Kidney capillary endothelial cell (primary cell): Measurements from ENCODE around the gene LIN37.
A peak's percentile ranks its signal among the peaks of the same experiment; 100 is the strongest.
"Not testable (repeated sequence)": the region's sequence is repeated elsewhere in the genome, so short reads cannot be mapped to it uniquely, and the experiment has no call there.

Experiments used
- DNase-seq: peaks from one replicate; pipeline ENCODE4 v3.0.0-alpha.2; 2018; ENCODE audit warnings: low spot score

Gene LIN37

GRCh38 chr19:35753634-35754369, 5.4 kb downstream of the LIN37 start:
- DNase-seq, result no peak

DNA sequence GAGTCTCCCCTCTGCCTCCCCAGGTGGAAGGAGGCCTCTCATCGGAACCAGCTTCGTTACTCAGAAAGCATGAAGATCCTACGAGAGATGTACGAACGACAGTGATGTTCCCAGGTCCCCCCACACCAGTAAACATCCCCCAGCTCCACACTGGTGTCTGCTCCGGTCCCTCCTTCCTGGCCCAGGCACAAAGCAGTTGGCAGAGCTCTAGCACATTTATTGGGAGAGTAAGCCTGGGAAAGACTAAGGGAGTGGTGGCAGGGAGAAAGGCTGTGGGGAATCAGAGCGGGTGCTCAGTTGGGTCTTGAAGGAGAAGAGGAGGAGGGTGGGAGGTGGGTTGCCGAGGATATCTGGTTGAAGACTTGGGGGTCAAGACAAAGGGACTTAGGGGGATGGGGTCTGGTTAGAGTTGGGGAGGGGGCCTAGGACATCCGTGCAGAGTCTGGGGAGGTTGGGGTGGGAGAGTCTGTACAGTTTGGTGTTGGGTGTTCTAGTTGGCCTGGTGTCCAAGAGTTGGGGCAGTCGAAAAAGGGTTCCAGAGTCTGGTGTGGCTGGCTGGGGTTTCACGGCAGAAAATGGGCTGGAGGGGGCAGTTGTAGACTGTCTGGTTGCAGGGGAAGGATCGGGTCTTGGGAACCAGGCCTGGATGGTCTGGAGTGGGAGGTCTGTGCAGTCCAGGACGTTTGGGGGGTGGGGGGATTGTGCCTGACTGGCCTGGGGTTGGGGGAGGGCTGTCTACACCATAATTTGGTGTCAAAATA, 6.2 kb downstream of the LIN37 start:
- no peak for DNase-seq

DNA sequence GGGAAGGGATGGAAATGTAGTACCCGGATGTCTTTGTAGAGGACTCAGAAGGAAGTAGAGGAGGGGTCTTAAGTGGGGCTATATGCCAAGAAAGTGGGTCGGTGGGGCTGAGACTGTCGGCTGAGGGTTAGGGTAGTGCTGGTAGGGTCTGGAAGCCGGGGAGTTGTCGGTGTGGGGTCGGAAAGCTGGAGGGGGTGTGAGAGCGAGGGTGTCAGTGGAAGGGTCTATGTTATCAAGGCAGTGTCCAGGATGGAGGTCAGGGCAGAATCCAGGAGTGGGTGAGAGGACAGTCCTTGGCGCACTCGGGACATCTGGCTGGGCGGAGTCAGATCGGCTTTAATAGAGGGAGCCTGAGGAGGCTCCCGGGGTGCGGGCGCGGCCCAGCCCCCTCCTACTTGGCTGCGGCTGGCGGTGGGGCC, 6.8 kb downstream of the LIN37 start:
- DNase-seq, result no peak

DNA sequence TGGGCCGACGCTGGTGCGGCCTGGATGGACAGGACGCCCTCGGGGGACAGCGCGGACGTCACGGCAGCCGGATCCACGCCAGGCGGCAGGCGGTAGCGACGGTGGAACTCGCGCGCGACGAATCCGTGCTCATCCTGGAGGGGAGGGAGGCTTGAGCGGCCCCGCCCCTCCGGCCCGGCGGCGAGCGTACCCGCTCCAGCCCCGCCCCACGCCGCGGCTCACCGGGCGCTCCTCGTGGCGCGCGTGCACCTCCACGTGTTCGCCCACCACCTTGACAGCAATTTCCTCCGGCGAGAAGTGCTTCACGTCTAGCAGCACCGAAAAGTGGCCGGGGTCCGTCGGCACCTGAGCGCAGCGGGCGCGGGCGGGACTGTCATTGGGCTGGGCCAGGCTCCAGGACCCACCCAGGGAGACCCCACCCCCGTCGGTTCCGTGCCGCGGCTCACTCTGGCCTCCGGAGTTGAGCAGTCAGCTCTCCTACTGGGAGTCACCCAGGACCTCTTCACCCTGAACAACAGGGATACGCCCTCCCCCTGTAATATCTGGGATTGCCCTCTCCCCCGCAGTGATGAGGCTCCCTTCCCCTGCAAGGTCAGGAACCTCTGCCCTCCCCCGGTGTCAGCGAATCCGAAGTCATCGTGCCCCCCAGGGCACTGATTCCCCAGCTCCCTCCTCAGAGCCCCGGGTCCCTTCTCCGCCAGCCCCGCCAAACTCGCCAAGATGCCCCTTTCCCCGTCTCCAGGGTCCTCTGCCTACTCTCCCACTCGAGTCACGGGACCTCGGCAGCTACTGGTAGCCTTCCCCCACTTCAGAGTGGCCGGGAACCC, 7.4 kb downstream of the LIN37 start:
- DNase-seq, result no peak

GRCh38 chr19:35756377-35757230, 8.2 kb downstream of the LIN37 start, which contains the start of gene HSPB6:
Gene HSPB6 (minus strand): TSS chr19:35757029. CDS start chr19:35757008, 21 bp downstream.
- no peak for DNase-seq

GRCh38 chr19:35757231-35757748, 8.9 kb downstream of the LIN37 start:
- peak; percentile 58 for DNase-seq

DNA sequence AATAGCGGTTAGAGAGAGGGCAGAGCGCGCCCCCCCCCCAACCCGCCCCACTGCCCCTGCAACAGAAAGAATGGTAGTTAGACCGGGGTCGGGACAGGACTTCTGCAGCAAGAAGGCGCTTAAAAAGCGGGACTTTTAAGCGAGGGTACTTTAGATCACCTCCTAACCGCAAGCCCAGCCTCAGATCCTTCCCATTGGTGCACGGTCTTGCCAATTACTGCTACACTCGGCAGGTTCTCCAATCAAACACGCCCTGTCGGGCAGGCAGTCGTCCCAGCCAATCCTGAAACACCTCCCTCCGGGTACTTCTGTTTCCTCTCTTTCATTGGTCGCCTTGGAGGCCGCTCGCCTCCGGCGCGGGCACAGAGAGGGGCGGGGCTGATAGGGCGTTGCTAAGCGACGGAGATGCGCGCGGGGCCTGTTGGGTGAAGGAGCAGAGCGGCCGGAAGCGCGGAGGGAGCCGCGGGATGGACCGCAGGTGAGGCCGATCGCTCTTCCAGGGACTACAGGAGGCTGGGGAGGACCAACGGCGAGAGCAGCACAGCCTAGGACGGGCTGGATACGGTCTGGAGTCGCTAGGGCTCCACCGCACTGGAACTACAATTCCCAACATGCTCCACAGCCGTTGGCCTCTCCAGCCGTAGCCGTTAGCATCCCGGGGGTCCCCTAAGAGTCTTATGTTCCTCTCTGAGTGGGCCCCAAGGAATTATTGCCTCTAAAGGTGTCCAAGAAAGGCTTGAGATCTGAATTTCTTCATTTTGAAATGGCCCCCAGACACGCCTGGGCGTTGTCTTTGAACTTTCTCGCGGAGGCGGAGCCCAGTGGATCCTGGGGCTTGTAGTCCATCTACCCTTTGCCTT, 9.6 kb downstream of the LIN37 start, which contains the start of gene PROSER3:
PROSER3 (plus strand) TSS at position 428 of the 860 bp plus-strand sequence; CDS start at position 468, 40 bp downstream.
- peak; percentile 99 for DNase-seq

- no peak for DNase-seq
Measured at GRCh38 chr19:35759697-35760096, 11.3 kb downstream of the LIN37 start.

DNA sequence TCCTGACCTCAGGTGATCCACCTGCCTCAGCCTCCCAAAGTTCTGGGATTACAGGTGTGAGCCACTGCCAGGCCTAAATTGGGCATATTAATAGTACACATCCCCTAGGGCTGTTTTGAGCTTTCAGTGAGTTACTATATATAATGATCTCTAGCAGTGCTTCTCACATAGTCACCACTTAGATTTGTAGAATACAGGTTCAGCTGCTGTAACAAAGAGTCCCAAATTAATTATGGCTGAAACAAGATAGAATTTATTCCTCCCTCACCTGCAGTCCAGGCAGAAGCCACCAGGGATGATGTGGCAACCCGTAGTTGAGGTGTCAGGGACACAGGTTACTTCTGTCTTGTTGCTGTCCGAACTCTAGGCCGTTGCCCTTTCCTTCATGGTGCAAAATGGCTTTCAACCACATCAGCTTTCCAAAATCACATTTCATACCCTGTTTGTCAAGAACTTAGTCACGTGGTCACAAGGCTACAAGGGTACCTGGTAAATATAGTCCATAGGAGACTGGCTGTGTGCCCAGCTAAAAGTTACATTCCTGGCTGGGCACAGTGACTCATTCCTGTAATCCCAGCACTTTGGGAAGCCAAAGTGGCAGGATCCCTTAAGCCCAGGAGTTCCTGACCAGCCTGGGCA, 12.5 kb downstream of the LIN37 start:
- DNase-seq, result no peak

GRCh38 chr19:35764432-35765315, 16.3 kb downstream of the LIN37 start:
- DNase-seq, result no peak

- DNase-seq, result no peak
Measured at GRCh38 chr19:35766571-35767104, 18.3 kb downstream of the LIN37 start.

- no peak for DNase-seq
Measured at GRCh38 chr19:35767288-35768081, 19.1 kb downstream of the LIN37 start.

DNA sequence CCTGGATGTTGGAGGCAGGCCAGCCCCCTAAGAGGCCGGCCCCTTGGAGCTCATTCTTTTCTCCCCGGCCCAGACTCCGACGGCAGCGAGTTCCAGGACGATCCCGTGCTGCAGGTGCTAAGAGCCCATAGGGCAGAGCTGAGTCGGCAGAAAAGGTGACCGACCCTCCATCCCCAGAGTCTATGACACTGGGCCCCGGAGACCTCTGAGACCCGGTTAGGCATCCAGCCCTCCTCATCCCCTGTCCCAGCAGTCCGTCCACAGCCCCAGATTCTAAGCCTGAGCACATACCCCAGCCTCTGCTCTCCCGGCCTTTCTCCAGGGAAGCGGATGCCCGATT, 19.7 kb downstream of the LIN37 start:
- no peak for DNase-seq

GRCh38 chr19:35772362-35772761, 24.0 kb downstream of the LIN37 start:
- DNase-seq, result not testable (repeated sequence)

- no peak for DNase-seq
Measured at GRCh38 chr19:35773020-35773806, 24.8 kb downstream of the LIN37 start.

DNA sequence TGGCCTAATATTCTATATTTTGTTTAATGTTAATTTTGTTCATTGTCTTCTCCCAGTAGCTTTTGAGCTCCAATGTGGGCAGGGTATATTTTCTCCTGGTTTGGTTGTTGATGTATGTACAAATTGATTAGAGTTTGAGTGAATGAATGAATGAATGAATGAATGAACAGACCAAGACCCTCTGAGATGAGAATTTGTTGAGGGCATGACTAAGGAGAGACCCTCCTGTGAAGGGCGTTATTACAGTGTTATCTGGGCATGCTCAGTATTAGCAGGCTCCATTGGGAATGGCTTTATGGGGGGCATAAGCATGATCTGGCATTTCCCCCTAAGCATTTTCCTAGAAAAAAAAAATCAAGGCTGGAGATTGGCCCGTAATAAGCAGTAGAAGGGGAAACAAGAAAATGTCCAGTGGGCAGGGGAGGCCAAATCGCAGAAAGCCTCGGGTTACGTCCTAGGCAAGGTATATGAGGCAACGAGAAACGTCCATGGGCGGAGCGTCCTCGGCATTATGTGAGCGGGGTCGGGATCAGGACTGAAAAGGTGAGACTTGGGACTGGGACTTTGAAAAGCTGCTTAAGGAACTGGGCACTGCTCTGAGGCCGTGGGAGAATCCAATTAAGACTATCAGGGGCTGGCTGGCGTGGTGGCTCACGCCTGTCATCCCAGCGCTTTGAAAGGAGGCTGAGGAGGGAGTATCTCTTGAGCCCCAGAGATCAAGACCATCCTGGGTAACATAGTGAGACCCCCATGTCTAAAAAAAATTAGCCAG, 26.1 kb downstream of the LIN37 start:
- DNase-seq, result no peak
